NCI-H2029 (cell line): ENCODE data around the gene GALNT8.
"Not testable (repeated sequence)": the region's sequence is repeated elsewhere in the genome, so short reads cannot be mapped to it uniquely, and the experiment has no call there.

ENCODE experiments used
- DNase-seq: peaks from one replicate; lab custom pipeline; 2025; lab: John Stamatoyannopoulos, UW

GALNT8 gene

GRCh38 chr12:4744709-4745108, 24.5 kb downstream of the GALNT8 start:
- DNase-seq = no peak

GRCh38 chr12:4745249-4745648, 25.0 kb downstream of the GALNT8 start:
- DNase-seq = no peak

GRCh38 chr12:4751654-4752053, 31.5 kb downstream of the GALNT8 start:
- not testable (repeated sequence) for DNase-seq

GRCh38 chr12:4762773-4763172, 42.6 kb downstream of the GALNT8 start:
- DNase-seq = no peak

GRCh38 chr12:4763549-4763948, 43.3 kb downstream of the GALNT8 start:
- no peak for DNase-seq

- no peak for DNase-seq
Observed at GRCh38 chr12:4766445-4766844, 46.2 kb downstream of the GALNT8 start.

- no peak for DNase-seq
Observed at GRCh38 chr12:4767186-4767585, 47.0 kb downstream of the GALNT8 start.

GRCh38 chr12:4768341-4768740, 48.1 kb downstream of the GALNT8 start:
- no peak for DNase-seq

- DNase-seq = no peak
Observed at GRCh38 chr12:4769073-4769472, 48.9 kb downstream of the GALNT8 start.

GRCh38 chr12:4771172-4771959, 51.2 kb downstream of the GALNT8 start:
- DNase-seq = no peak

- no peak for DNase-seq
Observed at GRCh38 chr12:4771960-4772566, 51.9 kb downstream of the GALNT8 start.

- no peak for DNase-seq
Observed at GRCh38 chr12:4775936-4776335, 55.7 kb downstream of the GALNT8 start.

GRCh38 chr12:4779749-4780148, 59.5 kb downstream of the GALNT8 start:
- no peak for DNase-seq

- DNase-seq = no peak
Observed at GRCh38 chr12:4780641-4781611, 60.7 kb downstream of the GALNT8 start.

GRCh38 chr12:4784404-4785054, 64.3 kb downstream of the GALNT8 start:
- DNase-seq = no peak

- no peak for DNase-seq
Observed at GRCh38 chr12:4786795-4787194, 66.6 kb downstream of the GALNT8 start.

GRCh38 chr12:4787965-4788364, 67.8 kb downstream of the GALNT8 start:
- no peak for DNase-seq

GRCh38 chr12:4789776-4790175, 69.6 kb downstream of the GALNT8 start:
- DNase-seq = no peak

- DNase-seq = no peak
Observed at GRCh38 chr12:4791497-4791896, 71.3 kb downstream of the GALNT8 start.

GRCh38 chr12:4794491-4794890, 74.3 kb downstream of the GALNT8 start:
- no peak for DNase-seq

GRCh38 chr12:4796216-4796615, 76.0 kb downstream of the GALNT8 start:
- no peak for DNase-seq
